IPS DF 19.7 (cell line): ENCODE measurements around the gene INCA1.

Experiments
- DNase-seq: peaks from one replicate; pipeline ENCODE4 v3.0.0-alpha.2; 2013; ENCODE audit warnings: low read depth, low spot score

INCA1 gene

DNA sequence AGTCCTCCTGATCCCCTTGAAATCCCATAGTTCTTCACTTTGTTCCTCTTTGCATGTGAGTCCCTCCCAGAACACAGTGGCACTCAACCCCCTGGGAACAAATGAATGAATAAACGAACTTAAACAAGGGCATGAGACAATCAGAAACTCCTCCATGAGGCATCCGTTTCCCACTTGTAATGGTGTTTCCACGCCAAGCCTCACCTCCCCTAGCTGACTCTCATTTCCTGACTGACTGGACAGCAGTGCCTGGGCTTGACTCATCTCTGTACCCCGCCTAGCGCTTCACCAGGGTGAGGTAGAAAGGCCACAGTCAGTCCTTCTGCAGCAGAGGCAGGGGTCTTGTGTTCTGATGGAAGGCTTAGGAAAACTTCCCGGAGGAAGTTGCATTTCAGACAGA lies 14.6 kb upstream of the INCA1 start:
- no peak for DNase-seq

DNA sequence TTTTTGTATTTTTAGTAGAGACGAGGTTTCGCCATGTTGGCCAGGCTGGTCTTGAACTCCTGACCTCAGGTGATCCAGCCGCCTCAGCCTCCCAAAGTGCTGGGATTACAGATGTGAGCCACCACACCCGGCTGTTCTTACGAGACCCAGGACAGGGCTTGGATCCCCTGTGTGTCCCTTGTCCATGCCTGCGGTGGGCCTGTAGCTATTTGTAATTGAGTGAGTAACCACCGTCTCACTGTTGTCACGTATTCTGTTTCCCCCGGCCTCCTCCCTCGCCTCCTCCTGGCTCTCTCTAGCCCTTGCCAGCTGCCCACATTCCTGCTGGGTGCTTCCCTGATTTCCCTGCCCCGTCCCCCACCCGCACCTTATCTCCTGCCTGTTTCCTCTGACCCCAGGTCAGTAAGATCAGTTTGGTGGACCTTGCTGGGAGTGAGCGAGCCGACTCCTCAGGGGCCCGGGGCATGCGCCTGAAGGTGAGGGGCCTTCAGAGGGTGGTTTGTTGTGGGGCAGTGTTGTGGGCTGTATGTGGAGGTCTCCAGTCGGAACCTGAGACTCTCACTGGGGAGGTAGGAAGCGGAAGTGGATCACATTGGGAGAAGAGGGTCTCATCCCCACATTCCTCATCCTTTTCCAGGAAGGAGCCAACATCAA lies 6.0 kb upstream of the INCA1 start:
- DNase-seq, result no peak

DNA sequence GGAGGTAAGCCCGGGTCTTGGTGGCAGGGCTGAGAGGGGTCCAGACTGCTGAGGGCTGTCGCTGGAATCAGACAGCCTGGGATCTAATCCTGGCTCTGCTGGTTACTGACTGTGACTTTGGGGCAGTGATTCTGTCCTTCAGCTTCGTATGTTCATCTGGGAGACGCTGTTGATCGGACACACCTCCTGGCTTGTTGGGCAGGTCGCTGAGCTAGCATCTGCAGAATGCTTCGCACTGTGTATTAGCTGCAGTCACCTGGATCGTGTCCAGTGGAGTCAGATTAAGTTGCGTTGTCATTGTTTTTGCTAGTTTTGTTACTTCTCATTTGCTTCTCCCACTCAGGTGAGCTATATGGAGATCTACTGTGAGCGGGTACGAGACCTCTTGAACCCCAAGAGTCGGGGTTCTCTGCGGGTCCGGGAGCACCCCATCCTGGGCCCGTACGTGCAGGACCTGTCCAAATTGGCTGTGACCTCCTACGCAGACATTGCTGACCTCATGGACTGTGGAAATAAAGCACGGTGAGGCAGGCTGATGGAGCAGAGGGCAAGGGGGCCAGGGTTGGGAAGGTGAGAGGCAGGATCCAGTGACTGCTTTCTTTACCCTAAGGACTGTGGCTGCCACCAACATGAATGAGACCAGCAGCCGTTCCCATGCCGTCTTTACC lies 4.9 kb upstream of the INCA1 start:
- no peak for DNase-seq

DNA sequence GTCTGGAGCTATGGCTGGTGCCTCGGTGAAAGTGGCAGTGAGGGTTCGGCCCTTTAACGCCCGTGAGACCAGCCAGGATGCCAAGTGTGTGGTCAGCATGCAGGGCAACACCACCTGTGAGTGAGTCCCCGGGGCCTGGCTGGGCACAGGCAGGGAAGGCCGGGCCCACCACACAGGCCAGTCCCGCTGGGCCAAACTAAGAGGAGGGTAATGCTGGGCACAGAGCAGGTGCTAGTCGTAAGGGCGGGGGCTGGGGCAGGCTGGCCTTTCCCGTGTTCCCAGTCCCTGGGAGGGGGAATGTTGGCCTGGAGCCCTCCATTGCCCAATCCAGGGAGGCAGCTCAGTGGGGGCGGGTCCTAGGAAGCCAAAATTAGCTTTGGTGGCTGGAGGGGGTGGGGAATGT lies 2.9 kb upstream of the INCA1 start:
- no peak for DNase-seq

DNA sequence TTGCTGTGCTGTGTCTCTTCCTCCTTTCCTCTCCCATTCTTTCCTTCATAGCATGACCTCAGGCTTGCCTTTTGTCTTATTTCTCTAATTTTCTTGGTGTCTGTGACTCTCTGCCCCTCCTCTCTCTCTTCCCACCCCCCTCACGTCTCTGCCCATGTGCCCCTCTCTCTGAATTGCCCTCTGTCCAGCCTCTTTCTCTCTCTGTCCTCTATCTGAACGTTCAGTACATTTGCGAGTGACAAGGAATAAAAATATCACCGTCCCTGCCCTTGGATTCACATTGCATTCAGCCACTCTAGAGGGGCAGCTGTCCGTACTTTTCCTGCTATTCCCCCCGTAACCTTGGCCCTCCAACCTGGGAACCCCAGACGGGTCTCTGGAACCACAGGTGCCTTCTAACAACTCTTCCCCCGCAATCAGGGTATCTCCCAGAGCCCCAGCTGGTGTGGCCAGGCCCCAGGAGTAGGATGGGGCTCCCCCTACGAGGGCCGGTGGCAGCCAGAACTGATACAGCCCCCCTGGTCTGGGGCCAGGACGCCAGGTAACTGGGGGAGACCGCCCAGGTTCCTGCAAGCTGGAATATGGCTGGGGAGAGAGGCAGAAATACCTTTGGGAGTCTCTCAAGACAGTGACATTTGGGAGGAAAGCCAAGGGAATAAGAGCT lies 2.2 kb upstream of the INCA1 start:
- DNase-seq, result no peak

DNA sequence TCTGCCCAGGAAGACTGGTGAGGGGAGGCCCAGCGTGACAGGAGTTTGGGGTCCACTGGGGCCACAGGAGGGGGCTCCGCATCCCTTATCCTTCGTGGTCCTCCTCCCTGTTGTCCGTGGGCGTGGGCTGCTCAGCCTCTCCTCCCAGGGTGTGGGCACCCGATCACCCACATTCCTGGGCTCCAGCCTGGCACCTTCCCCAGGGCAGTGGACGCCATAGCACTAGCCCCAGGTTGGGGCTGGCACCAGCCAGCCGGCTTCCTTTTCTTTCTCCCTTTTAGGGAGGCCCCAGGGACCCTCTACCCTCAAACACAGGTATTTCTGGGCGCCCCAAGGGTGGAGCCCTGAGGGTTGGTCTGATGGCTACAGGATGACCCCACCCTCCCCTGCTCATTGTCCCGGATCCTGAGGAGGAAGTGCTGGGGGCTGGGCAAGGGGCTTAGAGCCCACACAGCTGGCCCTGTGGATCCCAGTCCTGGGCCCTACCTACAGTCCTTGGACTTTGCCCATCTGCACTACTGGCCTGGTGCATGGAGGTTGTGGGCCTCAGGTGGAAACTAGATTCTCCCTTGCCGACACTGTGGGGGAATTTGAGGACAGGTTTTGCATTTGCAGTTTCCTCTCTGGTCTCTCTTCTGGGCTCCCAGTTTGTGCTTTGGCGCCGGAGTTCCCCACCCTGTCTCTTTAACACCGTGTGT lies 1.6 kb upstream of the INCA1 start:
- no peak for DNase-seq

DNA sequence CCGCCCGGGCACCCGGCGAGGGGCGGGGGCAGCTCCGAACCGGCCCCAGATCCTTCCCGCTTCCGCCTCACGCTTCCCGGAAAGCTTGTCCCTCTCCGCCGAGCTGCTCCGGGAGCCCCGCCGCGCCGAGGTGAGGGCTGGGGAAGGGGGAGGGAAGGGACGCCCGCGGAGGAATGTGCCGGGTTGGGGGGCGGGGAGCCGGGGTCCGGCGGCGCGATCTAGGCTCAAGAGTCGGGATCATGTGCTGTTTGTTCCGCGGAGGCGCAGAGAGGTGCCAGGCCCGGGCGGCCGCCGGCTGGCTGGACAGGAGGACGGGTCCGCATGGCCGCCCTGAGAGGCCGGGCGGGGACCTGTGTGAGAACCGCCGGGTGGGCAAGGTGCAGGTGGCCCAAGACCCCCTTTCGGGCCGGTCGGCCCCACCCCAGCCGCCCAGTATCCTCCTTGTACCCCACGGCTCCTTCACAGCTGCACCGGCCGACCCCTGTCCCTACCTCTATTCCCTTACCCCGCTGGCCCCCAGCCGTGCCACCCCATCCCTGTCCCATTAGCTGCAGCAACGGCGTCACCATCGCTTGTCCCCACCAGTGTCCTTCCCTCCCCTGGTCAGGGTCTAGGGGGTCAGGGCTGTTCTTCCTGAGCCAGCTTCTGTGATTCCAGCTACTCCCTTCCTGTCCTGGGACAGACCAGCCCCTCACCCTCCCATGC lies 857 bp upstream of the INCA1 start:
- DNase-seq, result no peak

DNA sequence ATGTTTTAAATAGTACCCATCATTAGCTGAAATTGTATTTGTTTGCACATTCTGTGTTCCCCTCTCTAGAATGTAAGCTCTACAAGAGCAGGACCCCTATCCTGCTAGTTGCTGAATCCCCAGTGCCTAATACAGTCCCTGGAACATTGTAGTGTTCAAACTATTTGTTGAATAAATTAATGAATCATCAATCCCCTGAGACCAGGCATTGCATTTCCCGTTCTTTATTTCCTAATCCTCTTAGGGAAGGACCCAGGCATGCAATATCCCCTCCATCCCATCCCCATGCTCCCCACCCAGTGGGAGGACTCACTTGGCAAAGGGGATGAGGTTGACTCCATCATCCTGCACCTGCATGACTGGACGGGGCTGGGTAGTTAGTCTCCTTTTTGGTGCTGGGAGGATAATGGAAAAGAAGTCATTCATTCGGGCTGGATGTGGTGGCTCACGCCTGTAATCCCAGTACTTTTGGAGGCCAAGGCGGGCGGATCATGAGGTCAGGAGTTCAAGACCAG lies 3.2 kb downstream of the INCA1 start:
- no peak for DNase-seq

DNA sequence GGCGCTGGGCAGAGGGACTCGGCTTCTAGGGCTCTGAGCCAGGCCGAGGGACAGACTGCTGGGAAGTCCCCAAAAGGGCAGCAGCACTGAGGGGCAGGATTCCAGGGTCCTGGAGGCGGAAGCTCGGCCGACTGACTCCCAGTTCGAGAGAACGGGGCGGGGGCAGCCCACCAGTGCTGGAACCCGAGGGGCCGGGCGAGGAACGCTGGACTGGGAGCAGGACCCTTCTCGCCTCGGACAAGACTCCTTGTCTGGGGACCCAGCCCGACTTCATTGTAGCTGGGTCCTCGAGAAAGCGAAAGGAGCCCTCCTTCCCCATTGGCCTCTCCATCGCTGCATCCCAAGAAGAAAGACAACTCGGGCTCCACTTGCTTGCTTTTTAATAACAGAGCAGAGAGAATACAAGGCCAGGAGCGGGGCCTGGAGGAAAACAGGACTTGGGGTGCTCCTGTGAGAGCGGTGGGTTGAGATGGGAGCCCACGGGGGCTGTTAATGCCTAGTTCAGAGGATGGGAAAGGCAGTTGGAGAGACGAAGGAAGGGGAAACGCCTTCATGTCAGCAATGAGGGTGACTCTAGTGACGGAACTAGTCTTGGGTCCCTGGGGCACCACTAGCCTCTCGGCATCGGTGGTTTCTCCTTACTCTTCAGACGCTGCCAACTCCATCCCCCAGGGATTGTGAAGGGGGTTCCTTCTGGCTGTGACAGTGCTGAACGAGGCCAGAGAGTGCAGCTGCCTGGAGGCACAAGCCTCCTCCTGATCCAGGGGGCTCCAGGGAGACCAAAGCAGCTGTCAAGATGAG lies 9.4 kb downstream of the INCA1 start:
- DNase-seq, result no peak

DNA sequence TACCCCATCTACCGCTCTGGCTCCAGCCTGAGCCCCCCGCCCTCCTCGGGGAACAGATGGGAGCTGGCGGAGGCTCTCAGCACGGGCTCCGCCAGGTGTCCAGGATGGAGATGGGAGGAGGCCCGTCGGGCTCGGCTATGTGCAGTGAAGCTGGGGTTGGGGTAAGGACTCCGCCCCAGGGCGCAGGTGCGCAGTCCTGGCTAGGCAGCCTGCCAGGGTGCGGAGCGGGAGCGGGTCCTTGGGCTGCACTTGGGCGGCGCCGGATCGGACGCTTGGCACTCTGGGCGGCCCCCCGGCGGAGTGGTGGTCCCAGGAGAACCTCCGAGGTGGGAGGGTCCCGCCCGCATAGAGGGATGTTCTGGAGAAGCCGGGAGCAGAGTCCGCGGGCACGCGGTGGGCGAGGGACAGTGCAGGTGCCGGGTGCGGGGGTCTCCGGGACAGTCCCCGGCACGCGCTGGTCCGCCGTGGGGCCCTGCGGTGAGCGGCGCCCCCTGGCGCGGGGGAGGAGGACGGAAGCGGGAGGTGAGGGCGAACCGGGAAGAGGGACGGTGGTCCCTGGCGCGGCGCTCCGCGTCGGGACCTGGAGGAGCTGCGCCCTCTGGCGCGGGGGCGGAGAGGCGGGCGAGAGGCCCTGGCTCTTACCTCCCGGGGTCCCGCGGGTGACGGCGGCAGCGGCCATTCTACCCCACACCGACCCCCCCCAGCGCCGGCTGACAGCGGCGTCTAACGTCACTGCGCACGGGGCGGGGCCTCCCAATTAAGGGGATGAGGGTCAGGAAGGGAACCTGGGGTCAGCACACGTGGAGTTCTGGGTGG lies 10.2 kb downstream of the INCA1 start, which contains the start of gene CAMTA2:
Gene CAMTA2, minus strand, starts transcription at position 725 of the 816 bp plus-strand sequence. CDS start 1,453 bp downstream, outside the sequence.
- DNase-seq, result no peak

DNA sequence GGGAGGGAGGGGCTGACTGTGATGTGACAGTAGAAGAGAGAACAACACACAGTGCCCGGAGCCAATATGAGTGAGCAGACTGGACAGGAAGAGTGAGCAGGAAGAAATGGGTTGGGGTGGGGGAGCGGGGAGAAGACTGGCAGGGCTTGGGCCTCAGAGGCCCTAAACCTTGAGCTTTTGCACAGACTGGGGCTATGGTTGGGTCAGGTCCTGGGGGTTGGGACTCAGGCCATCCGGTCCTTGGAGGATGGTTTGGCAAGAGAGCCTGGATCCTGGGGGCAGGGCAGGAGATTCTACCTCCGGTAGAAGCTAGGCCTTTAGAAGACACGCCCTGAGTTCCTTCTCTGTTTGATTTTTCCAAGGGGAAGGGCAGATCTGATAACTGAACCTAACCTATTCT lies 10.9 kb downstream of the INCA1 start:
- no peak for DNase-seq

DNA sequence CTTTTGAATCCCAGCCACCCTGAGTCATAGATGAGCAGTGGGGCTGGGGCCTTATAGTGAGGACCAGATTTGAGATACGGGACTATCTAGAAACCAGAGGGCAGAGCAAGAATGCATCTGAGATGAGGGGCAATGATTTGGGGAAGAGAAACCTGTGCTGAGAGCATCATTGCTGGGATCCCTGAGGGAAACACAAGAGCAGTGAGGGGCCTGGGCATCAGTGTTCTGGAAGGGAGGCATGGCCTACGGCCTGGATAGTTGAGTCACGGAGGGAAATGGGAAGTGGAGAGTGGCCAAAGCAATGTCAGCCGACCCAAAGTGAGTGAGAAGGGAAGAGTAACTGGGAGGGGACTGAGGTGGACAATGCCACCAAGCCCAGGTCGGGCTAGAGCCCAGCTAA lies 15.0 kb downstream of the INCA1 start:
- DNase-seq, result no peak

DNA sequence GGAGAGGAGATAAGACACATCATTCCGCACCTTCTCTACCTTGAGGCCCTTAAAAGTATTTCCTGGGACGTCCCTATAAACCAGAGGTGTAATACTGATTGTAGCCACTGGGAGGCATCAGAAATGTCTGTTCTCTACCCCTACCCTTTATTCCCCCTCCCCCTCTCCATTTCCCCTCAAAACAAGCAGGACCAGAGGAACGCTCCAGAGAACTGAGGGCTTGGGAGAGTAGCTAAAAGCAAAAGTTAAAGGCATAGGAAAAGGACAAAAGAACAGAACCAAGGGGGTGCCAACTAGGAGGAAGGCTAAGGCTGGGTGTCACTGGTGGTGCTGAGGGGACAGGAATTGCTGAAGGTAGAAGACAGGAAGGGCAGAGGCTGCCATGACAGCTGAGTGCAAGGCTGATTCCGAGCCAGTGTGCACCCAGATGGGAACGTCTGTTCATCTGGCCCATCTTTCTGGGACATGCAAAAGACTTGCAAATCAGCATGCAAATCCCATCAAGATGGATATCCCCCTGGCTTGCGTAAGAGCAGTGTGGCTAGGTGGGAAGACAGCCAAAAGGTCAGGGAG lies 16.6 kb downstream of the INCA1 start:
- no peak for DNase-seq

DNA sequence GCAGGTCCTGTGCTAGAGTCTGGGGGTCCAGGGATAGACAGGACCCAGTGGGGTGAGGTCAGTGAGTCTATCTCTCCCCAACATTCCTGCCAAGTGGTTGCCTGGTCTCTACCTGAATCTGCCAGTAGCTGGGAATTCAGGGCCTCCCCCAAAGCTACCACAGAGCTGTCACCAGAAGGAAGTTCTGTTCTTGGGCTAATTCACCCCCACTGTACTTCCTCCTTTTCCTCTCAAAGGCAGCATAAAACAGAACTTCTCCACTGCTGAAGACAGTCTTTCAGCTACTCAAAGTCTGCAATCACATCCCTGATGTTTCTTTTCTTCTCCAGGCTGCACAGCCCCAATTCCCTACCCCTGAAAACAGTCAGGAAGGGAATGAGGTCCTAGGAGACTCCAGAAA lies 18.6 kb downstream of the INCA1 start:
- DNase-seq, result no peak

DNA sequence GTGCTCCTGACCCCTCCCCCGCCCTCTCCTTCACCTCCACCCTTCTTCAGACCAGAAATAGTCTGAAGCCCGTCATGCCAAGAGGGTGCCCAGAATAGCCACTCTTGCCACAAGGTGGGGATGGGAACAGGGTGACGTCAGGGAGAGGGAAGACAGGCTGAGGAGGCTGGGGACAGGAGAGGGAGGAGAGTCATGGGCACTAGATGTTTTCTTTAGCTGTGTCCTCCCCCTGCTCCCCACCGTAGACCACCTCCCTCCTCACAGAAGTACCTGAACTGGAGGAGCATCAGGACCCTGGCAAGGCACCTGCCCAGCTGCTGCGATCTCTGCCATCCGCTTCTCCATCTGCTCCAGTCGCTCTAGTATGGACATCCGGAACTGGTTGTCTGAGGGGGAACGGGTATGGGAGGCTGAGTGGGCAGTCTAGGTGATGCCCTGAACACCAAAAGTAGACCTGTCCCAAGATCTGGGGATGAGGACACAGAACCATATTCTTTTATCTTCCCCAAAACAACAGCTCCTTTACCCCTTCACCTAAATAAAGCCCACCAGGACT lies 23.1 kb downstream of the INCA1 start:
- DNase-seq, result no peak

DNA sequence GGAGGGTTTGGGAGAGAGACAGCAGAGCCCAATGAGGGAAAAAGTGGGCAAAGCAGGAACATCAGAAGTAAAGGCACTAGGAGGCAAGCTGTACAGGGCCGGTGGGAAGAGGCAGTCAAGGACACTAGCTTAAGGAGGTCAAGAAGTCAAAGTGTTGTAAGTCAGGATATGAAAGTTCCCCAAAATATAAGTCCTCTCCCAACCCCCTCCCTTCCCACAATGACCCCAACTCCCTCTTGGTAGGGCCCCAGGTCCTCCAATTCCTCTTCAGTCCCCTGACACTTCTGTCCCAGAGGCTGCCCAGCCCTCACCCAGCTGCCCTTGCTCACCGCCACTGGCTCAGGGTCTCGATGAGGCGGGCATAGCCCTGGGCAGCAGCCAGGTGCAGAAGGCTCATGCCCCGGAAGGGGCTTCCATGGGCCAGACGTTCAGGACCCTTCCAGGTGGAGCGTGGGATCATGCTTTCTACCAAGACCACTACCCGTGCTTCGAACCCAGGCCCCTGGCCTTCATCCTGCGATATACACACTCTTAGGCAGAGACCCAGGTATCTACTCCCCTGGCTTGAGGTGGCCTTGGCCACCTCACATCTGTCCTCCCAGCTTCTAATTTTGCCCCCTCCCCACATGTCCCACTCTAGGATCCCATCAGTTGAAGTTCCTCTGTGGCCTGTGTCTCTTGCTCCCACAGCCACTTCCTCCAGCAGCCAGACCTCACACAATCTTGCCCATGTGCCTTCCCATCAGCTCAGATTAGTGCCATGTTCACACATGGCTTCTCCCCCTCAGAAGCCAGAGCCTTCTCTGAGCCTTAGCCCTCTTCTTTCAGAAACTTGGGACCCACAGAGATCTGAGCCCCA lies 23.8 kb downstream of the INCA1 start:
- no peak for DNase-seq

DNA sequence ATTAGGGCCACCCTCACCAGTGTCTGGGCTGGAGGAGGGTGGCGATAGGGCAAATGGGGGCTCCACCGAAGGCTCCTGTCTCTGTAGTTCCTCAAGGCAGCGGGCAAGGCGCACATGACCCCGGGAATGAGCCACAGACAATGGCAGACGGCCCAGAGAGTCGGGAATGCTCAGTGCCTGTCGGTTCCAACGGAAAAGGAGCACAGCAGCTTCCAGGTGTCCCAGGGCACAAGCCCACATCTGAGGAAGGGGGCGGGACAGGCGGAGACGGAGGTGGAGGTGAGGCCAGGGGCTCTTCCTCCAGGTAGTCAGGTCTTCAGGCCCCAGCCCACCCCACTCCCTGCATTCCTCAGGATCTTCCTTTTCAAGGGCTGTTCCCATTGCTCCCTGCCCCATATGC lies 24.6 kb downstream of the INCA1 start:
- no peak for DNase-seq

DNA sequence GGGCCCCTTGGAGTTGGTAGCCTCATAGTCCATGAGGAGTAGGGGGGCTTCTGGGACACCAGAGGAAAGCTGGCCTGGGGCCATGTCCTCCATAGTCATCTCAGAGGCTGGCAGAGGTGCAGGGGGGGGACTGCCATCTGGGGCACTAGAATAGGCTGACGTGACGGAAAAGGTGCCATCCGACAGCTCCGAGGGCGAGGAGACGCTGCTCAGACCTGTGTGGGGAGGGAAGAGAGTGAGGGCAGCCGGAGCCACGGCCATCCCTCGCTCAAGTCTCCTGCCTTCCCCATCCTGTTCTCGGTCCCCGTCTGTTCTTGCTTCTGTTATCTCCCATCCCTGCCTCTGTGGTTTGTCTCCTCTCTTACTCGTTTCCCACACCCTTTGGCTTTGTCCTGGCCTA lies 25.0 kb downstream of the INCA1 start:
- DNase-seq, result no peak
